ENCODE measurements around the gene ELANE.
"Not testable (repeated sequence)": the region's sequence is repeated elsewhere in the genome, so short reads cannot be mapped to it uniquely, and the experiment has no call there.

The ELANE gene

DNA sequence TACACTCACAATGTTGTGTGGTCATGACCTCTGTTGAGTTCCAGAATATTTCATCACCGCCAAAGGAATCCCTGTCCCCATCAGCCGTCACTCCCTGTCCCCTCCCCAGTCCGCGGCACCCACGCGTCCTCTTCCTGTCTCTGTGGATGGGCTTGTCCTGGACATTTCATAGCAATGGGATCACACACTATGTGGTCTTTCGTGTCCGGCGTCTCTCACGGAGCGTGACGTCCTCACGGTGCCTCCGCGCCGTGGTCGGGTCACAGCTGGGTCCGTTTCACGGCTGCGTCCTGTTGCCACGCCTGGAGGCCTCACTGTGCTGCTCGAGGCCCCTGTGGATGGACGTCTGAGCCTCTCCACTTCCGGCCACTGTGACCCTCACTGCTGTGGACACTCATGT lies 17.9 kb upstream of the ELANE start:
- DNase-seq (ENCODE audit: extremely low spot score), result no peak
- POLR2A ChIA-PET, result no interaction called here
- no peak for TF ChIP-seq TARDBP (IDR thresholded peaks at IDR 0.05)
- TF ChIP-seq CTBP1 (IDR thresholded peaks at IDR 0.05; ENCODE audit: borderline replicate concordance), result no peak
- no peak for TF ChIP-seq L3MBTL2 (conservative IDR thresholded peaks at IDR 0.05)
- TF ChIP-seq LEF1 (IDR thresholded peaks at IDR 0.05; ENCODE audit: borderline replicate concordance), result no peak
- no peak for TF ChIP-seq ELF4 (IDR thresholded peaks at IDR 0.05)
- no peak for TF ChIP-seq SP1 (IDR thresholded peaks at IDR 0.05)
- TF ChIP-seq, protein P1, sequence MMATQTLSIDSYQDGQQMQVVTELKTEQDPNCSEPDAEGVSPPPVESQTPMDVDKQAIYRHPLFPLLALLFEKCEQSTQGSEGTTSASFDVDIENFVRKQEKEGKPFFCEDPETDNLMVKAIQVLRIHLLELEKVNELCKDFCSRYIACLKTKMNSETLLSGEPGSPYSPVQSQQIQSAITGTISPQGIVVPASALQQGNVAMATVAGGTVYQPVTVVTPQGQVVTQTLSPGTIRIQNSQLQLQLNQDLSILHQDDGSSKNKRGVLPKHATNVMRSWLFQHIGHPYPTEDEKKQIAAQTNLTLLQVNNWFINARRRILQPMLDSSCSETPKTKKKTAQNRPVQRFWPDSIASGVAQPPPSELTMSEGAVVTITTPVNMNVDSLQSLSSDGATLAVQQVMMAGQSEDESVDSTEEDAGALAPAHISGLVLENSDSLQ (IDR thresholded peaks at IDR 0.05), result no peak
- no peak for TF ChIP-seq SUZ12 (IDR thresholded peaks at IDR 0.05)
- TF ChIP-seq ZNF384 (IDR thresholded peaks at IDR 0.05), result no peak
- TF ChIP-seq FOXA1 (IDR thresholded peaks at IDR 0.05), result no peak
- no peak for TF ChIP-seq ARNT (IDR thresholded peaks at IDR 0.05)
- no peak for TF ChIP-seq NFRKB (IDR thresholded peaks at IDR 0.05)
- no peak for TF ChIP-seq HDGF (IDR thresholded peaks at IDR 0.05; ENCODE audit: borderline replicate concordance)
- TF ChIP-seq FOXM1 (IDR thresholded peaks at IDR 0.05; ENCODE audit: borderline replicate concordance), result no peak
- no peak for TF ChIP-seq FOXK2 (IDR thresholded peaks at IDR 0.05)
- TF ChIP-seq BHLHE40 (IDR thresholded peaks at IDR 0.05; ENCODE audit: borderline replicate concordance), result no peak
- CTCF ChIA-PET, result no interaction called here

DNA sequence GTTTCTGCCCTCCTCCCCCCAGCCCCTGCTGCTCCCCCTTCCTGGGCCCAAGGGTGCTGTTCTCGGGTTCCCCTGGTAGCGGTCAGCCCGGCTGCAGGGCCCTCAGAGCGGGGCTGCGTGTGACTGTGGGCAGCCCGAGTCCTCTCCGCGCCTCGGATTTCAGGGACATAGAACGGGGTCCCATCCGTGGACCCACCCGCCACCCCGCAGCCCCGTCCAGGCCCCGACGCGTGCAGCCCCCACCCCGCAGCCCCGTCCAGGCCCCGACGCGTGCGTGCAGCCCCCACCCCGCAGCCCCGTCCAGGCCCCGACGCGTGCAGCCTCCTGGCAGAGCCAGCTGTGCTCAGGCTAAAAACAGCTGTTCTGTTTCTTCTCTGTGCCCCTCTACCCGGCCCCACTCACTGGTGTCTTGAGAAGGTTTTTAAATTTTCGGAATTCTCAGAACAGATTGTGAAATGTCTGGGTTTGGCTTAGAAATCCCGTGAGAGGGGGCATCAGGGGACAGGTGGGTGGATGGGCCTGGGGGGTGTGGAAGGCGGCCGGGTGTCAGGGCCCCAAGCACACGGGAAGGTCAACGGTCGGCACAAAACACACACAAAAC lies 16.8 kb upstream of the ELANE start:
- no peak for DNase-seq (ENCODE audit: extremely low spot score)
- ChIA-PET CTCF (no interaction called here), POLR2A (no interaction called here)
- TF ChIP-seq FOXA1 (IDR thresholded peaks at IDR 0.05) (no peak), LEF1 (IDR thresholded peaks at IDR 0.05; ENCODE audit: borderline replicate concordance) (no peak), FOXK2 (IDR thresholded peaks at IDR 0.05) (no peak), SP1 (IDR thresholded peaks at IDR 0.05) (no peak), FOXM1 (IDR thresholded peaks at IDR 0.05; ENCODE audit: borderline replicate concordance) (no peak), ARNT (IDR thresholded peaks at IDR 0.05) (no peak), CTBP1 (IDR thresholded peaks at IDR 0.05; ENCODE audit: borderline replicate concordance) (no peak), TARDBP (IDR thresholded peaks at IDR 0.05) (no peak), BHLHE40 (IDR thresholded peaks at IDR 0.05; ENCODE audit: borderline replicate concordance) (no peak), SUZ12 (IDR thresholded peaks at IDR 0.05) (no peak), HDGF (IDR thresholded peaks at IDR 0.05; ENCODE audit: borderline replicate concordance) (no peak), ELF4 (IDR thresholded peaks at IDR 0.05) (no peak), ZNF384 (IDR thresholded peaks at IDR 0.05) (no peak), NFRKB (IDR thresholded peaks at IDR 0.05) (no peak), L3MBTL2 (conservative IDR thresholded peaks at IDR 0.05) (no peak)
- TF ChIP-seq, protein P1 (IDR thresholded peaks at IDR 0.05), result no peak

DNA sequence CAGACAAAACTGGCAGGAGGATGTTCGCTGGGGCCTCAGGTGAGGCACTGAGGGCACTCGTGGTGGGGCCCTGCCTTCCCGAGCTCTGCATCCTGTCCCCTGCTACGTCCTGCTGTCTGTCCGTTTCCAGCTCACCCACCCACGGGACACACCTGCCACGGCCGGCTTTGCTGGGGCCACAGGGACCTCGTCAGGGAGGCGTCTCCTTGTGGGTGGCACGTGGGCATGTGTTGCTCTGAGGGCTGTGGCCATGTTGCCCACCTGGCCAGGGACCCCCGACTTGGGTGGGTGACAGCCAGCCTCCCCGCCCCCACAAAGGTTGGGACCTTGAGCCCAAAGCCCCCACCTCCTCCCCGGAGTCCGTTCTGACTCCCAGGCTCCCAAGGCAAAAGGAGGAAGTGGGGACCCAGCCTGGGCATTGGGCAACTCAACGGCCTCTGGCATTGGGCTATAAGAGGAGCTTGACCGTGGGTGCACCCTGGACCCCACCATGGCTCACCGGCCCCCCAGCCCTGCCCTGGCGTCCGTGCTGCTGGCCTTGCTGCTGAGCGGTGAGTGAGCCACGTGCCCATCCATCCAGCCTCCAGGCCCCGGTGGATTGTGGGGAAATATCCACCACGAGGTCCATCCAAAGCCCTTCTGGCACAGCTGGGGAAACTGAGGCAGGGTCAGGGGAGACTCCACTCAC lies 11.4 kb upstream of the ELANE start, which contains the start of gene PRTN3:
TSS of gene PRTN3 (plus strand) at position 481 of the 688 bp plus-strand sequence. CDS start at position 491, 10 bp downstream.
- DNase-seq (ENCODE audit: extremely low spot score), result no peak
- ChIA-PET CTCF (no interaction called here), POLR2A (no interaction called here)
- TF ChIP-seq BHLHE40 (IDR thresholded peaks at IDR 0.05; ENCODE audit: borderline replicate concordance) (no peak), FOXK2 (IDR thresholded peaks at IDR 0.05) (no peak), FOXA1 (IDR thresholded peaks at IDR 0.05) (no peak)

DNA sequence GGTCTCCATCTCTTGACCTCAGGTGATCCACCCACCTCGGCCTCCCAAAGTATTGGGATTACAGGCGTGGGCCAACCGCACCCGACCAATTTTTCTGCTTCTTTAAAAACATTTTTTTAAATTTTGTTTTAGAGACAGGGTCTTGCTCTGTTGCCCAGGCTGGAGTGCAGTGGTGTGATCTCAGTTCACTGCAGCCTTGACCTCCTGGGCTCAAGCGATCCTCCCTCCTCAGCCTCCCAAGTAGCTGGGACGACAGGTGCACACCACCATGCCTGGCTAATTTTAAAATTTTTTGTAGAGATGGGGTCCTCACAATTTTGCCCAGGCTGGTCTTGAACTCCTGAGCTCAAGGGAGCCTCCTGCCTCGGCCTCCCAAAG lies 9.3 kb upstream of the ELANE start:
- ChIA-PET CTCF (interaction anchor here (0.5 to 0.7 kb wide), 2 partner anchors 72 to 398 kb away, joined by 3 to 6 read pairs; no protein-coding TSS in a partner anchor), POLR2A (interaction anchor here (0.7 kb wide), 1 partner anchor 54 kb away, joined by 3 read pairs; no protein-coding TSS in a partner anchor)
- not testable (repeated sequence) for DNase-seq (ENCODE audit: extremely low spot score)

DNA sequence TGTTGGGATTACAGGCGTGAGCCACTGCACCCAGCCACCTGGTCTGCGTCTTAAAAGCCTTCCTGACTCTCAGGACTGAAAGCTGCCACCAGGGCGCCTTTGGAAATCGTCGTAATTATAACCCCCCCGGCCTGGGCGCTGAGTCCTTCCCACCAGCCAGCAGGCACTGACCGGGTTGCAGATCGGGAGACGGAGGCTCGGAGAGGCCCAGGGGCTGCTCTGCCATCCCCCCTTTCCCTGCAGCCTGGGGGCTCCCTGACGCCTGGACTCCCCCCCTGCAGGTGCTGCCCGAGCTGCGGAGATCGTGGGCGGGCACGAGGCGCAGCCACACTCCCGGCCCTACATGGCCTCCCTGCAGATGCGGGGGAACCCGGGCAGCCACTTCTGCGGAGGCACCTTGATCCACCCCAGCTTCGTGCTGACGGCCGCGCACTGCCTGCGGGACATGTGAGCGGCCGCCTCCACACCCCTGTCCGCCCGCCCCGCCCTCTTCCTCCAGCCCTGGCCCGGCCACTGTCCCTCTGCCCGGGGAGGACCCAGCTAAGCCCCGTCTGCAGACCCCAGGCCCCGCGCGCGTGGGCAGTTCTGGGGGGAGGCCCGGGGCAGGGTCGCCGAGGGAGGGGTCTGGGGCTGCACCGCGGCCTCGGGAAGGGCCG lies 8.8 kb upstream of the ELANE start:
- ChIA-PET POLR2A (interaction anchor here (0.7 kb wide), 1 partner anchor 54 kb away, joined by 3 read pairs; no protein-coding TSS in a partner anchor), CTCF (interaction anchor here (0.5 kb wide), 1 partner anchor 72 kb away, joined by 3 read pairs; no protein-coding TSS in a partner anchor)
- no peak for DNase-seq (ENCODE audit: extremely low spot score)
- TF ChIP-seq L3MBTL2 (conservative IDR thresholded peaks at IDR 0.05) (peak; percentile 84), SP1 (IDR thresholded peaks at IDR 0.05) (no peak)

DNA sequence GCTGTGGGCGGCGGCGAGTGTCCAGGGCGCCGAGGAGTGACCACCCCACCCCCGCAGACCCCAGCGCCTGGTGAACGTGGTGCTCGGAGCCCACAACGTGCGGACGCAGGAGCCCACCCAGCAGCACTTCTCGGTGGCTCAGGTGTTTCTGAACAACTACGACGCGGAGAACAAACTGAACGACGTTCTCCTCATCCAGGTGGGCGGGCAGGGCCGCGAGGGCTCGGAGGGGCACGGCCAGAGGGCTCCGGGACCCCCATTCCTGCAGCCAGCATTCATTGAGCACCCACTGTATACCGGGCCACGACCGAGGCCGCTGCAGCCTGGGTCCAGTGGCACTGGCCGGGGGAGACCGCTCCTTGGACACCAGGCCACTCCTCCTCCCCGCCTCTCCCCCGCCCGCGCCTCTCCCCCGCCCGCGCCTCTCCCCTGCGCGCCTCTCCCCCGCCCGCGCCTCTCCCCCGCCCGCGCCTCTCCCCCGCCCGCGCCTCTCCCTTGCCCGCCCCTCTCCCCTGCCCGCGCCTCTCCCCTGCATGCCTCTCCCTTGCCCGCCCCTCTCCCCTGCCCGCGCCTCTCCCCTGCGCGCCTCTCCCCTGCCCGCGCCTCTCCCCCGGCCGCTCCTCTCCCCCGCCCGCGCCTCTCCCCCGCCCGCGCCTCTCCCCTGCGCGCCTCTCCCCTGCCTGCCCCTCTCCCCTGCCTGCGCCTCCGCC lies 8.1 kb upstream of the ELANE start:
- POLR2A ChIA-PET, result no interaction called here
- CTCF ChIA-PET, result no interaction called here
- no peak for DNase-seq (ENCODE audit: extremely low spot score)
- no peak for TF ChIP-seq SP1 (IDR thresholded peaks at IDR 0.05)
- TF ChIP-seq LEF1 (IDR thresholded peaks at IDR 0.05; ENCODE audit: borderline replicate concordance), result no peak
- no peak for TF ChIP-seq BHLHE40 (IDR thresholded peaks at IDR 0.05; ENCODE audit: borderline replicate concordance)
- no peak for TF ChIP-seq ELF4 (IDR thresholded peaks at IDR 0.05)
- TF ChIP-seq TARDBP (IDR thresholded peaks at IDR 0.05), result no peak
- no peak for TF ChIP-seq ARNT (IDR thresholded peaks at IDR 0.05)
- no peak for TF ChIP-seq FOXM1 (IDR thresholded peaks at IDR 0.05; ENCODE audit: borderline replicate concordance)
- TF ChIP-seq CTBP1 (IDR thresholded peaks at IDR 0.05; ENCODE audit: borderline replicate concordance), result no peak
- TF ChIP-seq FOXA1 (IDR thresholded peaks at IDR 0.05), result no peak
- TF ChIP-seq SUZ12 (IDR thresholded peaks at IDR 0.05), result no peak
- TF ChIP-seq HDGF (IDR thresholded peaks at IDR 0.05; ENCODE audit: borderline replicate concordance), result no peak
- TF ChIP-seq L3MBTL2 (conservative IDR thresholded peaks at IDR 0.05), result no peak
- TF ChIP-seq FOXK2 (IDR thresholded peaks at IDR 0.05), result no peak
- no peak for TF ChIP-seq NFRKB (IDR thresholded peaks at IDR 0.05)
- TF ChIP-seq, protein P1 (IDR thresholded peaks at IDR 0.05), result no peak
- TF ChIP-seq ZNF384 (IDR thresholded peaks at IDR 0.05), result no peak
